GM12878 (cell line): Measurements from ENCODE around the gene RIMS1. TPM values are rescaled to one million over a fixed set of nuclear protein-coding genes. Genes with fewer than 3 reads are reported as not detected.

Experiments used
- ATF7 ChIP-seq: fragments of 450-650 bp; IDR thresholded peaks from 2 replicates; pipeline ENCODE4 v1.6.1; 2016; ENCODE audit warnings: low read depth, mild to moderate bottlenecking
- BCL11A ChIP-seq: IDR thresholded peaks from 2 replicates; pipeline ENCODE4 v1.6.1; 2011; ENCODE audit warnings: low read depth, low read length
- DPF2 ChIP-seq: fragments of 450-650 bp; IDR thresholded peaks from 2 replicates; pipeline ENCODE4 v1.6.1; 2017; ENCODE audit warnings: mild to moderate bottlenecking
- HCFC1 ChIP-seq: fragments of 150-350 bp; IDR thresholded peaks from 2 replicates; pipeline ENCODE4 v1.6.1; 2014; ENCODE audit warnings: low read length
- IKZF2 ChIP-seq, 2 experiments: fragments of 450-650 bp; IDR thresholded peaks; 2 replicates each; pipeline ENCODE4 v1.6.1; 2017; ENCODE audit warnings: mild to moderate bottlenecking in 2 of 2, moderate library complexity in 2 of 2
- JUNB ChIP-seq: IDR thresholded peaks from 2 replicates; pipeline ENCODE4 v1.6.1; 2016; ENCODE audit warnings: antibody characterized with exemption, mild to moderate bottlenecking
- MEF2A ChIP-seq: IDR thresholded peaks from 2 replicates; pipeline ENCODE4 v1.6.1; 2011; ENCODE audit warnings: low read depth, mild to moderate bottlenecking, low read length, moderate library complexity; ENCODE audit not compliant: insufficient read depth
- MEF2B ChIP-seq: fragments of 450-650 bp; IDR thresholded peaks from 2 replicates; pipeline ENCODE4 v1.6.1; 2018; ENCODE audit warnings: mild to moderate bottlenecking, moderate library complexity; ENCODE audit not compliant: partially characterized antibody, poor library complexity, severe bottlenecking
- MXI1 ChIP-seq: fragments of 150-350 bp; IDR thresholded peaks from 2 replicates; pipeline ENCODE4 v1.6.1; 2011; ENCODE audit warnings: low read depth, mild to moderate bottlenecking, inconsistent platforms, low read length, improper control_type of control experiment
- PAX8 ChIP-seq: fragments of 450-650 bp; IDR thresholded peaks from 2 replicates; pipeline ENCODE4 v1.6.1; 2017; ENCODE audit warnings: mild to moderate bottlenecking, moderate library complexity
- POLR2AphosphoS2 ChIP-seq: IDR thresholded peaks from 2 replicates; pipeline ENCODE4 v1.6.1; 2011; ENCODE audit warnings: low read depth, mild to moderate bottlenecking, low read length, improper control_type of control experiment, moderate library complexity
- POLR2AphosphoS5 ChIP-seq: IDR thresholded peaks from 2 replicates; pipeline ENCODE4 v1.6.1; 2011; ENCODE audit warnings: mild to moderate bottlenecking, low read length, inconsistent platforms
- RFX5 ChIP-seq: IDR thresholded peaks from 2 replicates; pipeline ENCODE4 v1.6.1; 2011; ENCODE audit warnings: low read depth, low read length, improper control_type of control experiment
- TAF1 ChIP-seq: IDR thresholded peaks from 2 replicates; pipeline ENCODE4 v1.6.1; 2011; ENCODE audit warnings: mild to moderate bottlenecking, low read depth, low read length, borderline replicate concordance
- ZSCAN29 ChIP-seq: fragments of 450-650 bp; IDR thresholded peaks from 2 replicates; pipeline ENCODE4 v1.6.1; 2017; ENCODE audit warnings: mild to moderate bottlenecking, moderate library complexity
- ZZZ3 ChIP-seq: IDR thresholded peaks from 2 replicates; pipeline ENCODE4 v1.6.1; 2011; ENCODE audit warnings: low read depth; ENCODE audit not compliant: control insufficient read depth, insufficient read length
- polyA plus RNA-seq, 11 experiments: library from polyadenylated mRNA; depleted of rRNA in 4 of 11; unstranded in 6 of 11; stranded (reverse) in 5 of 11; fragments of >200 nt; fragmentation: Nextera tagmentation in 4 of 11; fragmentation: Illumina TruSeq in 1 of 11; extraction: Ambion mirVana in 4 of 11; extraction: Trizol in 1 of 11; gene quantifications; 1 replicate in 1 of 11; 2 replicates in 10 of 11; pipeline versions ENCODE4 v1.2.1 to v1.2.3, GENCODE V29; 2011 to 2016; ENCODE audit warnings: inconsistent platforms in 2 of 11, missing spikeins in 2 of 11, low read depth in 1 of 11
- total RNA-seq, 4 experiments: library from RNA; depleted of rRNA in 3 of 4; stranded (reverse); fragments of >200 nt in 3 of 4; fragmentation: Illumina TruSeq in 1 of 4; extraction: Trizol in 1 of 4; gene quantifications; 2 replicates each; pipeline versions ENCODE4 v1.2.1 to v1.2.3, GENCODE V29; 2013 to 2021
- TF ChIP-seq, protein P1 (sequence below): fragments of 450-650 bp; formaldehyde crosslinking; IDR thresholded peaks from 2 replicates; pipeline ENCODE4 v1.5.0; 2022; ENCODE audit warnings: mild to moderate bottlenecking, missing genetic modification characterization
- TF ChIP-seq, protein P2 (sequence below): fragments of 450-650 bp; IDR thresholded peaks from 2 replicates; pipeline ENCODE4 v1.6.1; 2016; ENCODE audit warnings: mild to moderate bottlenecking
- TF ChIP-seq, protein P3 (sequence below): fragments of 450-650 bp; IDR thresholded peaks from 2 replicates; pipeline ENCODE4 v1.6.1; 2017; ENCODE audit warnings: mild to moderate bottlenecking, low read depth, inconsistent platforms; ENCODE audit not compliant: poor library complexity, severe bottlenecking
- TF ChIP-seq, protein P4 (sequence below): fragments of 450-650 bp; IDR thresholded peaks from 2 replicates; pipeline ENCODE4 v1.6.1; 2016; ENCODE audit warnings: mild to moderate bottlenecking

The RIMS1 gene
- total and polyA plus RNA-seq, 10 of the 15 experiments (the other 5 are each of a cell fraction or from before 2014, with no cell fraction given), result 0.05 to 0.76 (median 0.23) TPM

DNA sequence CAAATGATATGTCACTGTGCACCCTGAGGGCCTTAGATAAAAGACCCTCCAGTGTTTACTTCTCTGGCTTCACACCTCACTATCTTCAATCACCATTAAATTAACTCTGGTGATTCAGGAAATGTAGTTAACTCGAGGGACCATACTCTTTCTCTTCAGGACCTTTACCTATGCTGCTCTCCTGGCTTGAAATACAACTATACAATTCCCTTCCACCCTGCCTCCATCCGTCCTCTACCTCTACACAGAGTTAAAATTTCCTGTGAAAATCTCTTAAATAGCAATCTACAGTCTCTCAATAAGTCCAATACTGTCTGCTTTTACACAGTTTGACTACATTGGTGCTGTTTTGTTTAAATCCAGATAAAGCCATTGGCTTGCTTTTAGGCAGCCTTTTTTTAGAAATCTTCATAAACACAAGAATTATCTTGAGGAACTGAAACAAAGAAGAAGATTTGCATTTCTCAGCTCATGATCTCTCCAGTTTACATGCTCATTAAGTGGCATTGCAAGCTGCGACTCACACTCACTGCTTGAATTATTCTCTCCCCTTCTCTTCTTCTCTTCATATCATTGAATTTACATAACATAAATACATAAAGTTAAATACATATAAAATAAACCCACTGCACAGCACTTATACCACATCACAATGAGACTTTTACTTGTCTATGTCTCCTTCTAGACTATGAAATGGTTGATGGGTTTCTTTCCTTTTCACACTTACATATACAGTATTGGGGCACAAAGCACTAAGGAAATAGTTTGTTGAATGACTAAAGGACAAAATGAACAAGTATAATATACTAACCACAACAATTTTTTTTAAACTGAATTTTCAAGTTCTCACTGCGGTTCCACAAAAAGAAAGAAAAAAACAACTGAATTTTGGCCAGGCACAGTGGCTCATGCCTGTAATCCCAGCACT is 496.5 kb downstream of the RIMS1 start (continued):
- no peak for TF ChIP-seq POLR2AphosphoS5
- no peak for TF ChIP-seq JUNB
- no peak for TF ChIP-seq HCFC1
- TF ChIP-seq, protein P1, sequence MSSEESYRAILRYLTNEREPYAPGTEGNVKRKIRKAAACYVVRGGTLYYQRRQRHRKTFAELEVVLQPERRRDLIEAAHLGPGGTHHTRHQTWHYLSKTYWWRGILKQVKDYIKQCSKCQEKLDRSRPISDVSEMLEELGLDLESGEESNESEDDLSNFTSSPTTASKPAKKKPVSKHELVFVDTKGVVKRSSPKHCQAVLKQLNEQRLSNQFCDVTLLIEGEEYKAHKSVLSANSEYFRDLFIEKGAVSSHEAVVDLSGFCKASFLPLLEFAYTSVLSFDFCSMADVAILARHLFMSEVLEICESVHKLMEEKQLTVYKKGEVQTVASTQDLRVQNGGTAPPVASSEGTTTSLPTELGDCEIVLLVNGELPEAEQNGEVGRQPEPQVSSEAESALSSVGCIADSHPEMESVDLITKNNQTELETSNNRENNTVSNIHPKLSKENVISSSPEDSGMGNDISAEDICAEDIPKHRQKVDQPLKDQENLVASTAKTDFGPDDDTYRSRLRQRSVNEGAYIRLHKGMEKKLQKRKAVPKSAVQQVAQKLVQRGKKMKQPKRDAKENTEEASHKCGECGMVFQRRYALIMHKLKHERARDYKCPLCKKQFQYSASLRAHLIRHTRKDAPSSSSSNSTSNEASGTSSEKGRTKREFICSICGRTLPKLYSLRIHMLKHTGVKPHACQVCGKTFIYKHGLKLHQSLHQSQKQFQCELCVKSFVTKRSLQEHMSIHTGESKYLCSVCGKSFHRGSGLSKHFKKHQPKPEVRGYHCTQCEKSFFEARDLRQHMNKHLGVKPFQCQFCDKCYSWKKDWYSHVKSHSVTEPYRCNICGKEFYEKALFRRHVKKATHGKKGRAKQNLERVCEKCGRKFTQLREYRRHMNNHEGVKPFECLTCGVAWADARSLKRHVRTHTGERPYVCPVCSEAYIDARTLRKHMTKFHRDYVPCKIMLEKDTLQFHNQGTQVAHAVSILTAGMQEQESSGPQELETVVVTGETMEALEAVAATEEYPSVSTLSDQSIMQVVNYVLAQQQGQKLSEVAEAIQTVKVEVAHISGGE (CRISPR knock-in tag), result no peak
- peak; percentile 49; the same call in 1 of the 2 replicates for TF ChIP-seq MEF2A
- TF ChIP-seq POLR2AphosphoS2, result no peak
- TF ChIP-seq, protein P2, sequence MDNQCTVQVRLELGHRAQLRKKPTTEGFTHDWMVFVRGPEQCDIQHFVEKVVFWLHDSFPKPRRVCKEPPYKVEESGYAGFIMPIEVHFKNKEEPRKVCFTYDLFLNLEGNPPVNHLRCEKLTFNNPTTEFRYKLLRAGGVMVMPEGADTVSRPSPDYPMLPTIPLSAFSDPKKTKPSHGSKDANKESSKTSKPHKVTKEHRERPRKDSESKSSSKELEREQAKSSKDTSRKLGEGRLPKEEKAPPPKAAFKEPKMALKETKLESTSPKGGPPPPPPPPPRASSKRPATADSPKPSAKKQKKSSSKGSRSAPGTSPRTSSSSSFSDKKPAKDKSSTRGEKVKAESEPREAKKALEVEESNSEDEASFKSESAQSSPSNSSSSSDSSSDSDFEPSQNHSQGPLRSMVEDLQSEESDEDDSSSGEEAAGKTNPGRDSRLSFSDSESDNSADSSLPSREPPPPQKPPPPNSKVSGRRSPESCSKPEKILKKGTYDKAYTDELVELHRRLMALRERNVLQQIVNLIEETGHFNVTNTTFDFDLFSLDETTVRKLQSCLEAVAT, result no peak
- no peak for TF ChIP-seq ZZZ3
- no peak for TF ChIP-seq PAX8
- peak; percentile 76; the same call in 1 of the 2 replicates for TF ChIP-seq DPF2
- no peak for TF ChIP-seq RFX5
- TF ChIP-seq MXI1, result peak; percentile 53; the same call in 1 of the 2 replicates
- TF ChIP-seq, protein P3, sequence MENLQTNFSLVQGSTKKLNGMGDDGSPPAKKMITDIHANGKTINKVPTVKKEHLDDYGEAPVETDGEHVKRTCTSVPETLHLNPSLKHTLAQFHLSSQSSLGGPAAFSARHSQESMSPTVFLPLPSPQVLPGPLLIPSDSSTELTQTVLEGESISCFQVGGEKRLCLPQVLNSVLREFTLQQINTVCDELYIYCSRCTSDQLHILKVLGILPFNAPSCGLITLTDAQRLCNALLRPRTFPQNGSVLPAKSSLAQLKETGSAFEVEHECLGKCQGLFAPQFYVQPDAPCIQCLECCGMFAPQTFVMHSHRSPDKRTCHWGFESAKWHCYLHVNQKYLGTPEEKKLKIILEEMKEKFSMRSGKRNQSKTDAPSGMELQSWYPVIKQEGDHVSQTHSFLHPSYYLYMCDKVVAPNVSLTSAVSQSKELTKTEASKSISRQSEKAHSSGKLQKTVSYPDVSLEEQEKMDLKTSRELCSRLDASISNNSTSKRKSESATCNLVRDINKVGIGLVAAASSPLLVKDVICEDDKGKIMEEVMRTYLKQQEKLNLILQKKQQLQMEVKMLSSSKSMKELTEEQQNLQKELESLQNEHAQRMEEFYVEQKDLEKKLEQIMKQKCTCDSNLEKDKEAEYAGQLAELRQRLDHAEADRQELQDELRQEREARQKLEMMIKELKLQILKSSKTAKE, result peak; percentile 35
- TF ChIP-seq BCL11A, result 0 out of 2 replicates have a peak, but pooled peaks have one; percentile 43
- peak; percentile 51 for TF ChIP-seq MEF2B
- TF ChIP-seq, protein P4, sequence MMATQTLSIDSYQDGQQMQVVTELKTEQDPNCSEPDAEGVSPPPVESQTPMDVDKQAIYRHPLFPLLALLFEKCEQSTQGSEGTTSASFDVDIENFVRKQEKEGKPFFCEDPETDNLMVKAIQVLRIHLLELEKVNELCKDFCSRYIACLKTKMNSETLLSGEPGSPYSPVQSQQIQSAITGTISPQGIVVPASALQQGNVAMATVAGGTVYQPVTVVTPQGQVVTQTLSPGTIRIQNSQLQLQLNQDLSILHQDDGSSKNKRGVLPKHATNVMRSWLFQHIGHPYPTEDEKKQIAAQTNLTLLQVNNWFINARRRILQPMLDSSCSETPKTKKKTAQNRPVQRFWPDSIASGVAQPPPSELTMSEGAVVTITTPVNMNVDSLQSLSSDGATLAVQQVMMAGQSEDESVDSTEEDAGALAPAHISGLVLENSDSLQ, result no peak
- no peak for TF ChIP-seq TAF1
- no peak for TF ChIP-seq ZSCAN29
- TF ChIP-seq IKZF2 (IDR thresholded peaks at IDR 0.05), result peak; percentile 12 to 34; a peak in 1 of 4 replicates
- 0 out of 2 replicates have a peak, but pooled peaks have one; percentile 37 for TF ChIP-seq ATF7
